SK-N-SH (cell line): ENCODE measurements around the gene GNG5. TPM values are rescaled to one million over a fixed set of nuclear protein-coding genes. Genes with fewer than 3 reads are reported as not detected.

ENCODE experiments used
- CTCF ChIA-PET: fragments of 300-600, 350-600 bp; formaldehyde crosslinking; extraction: SDS; loops from one replicate; lab custom pipeline; 2021; lab: Yijun Ruan, JAX
- POLR2A ChIA-PET: fragments of 350-600 bp; sonication (Branson Sonifier 250); formaldehyde crosslinking; extraction: SDS; loops from one replicate; lab custom pipeline; 2020; ENCODE audit warnings: antibody characterized with exemption, inconsistent platforms; lab: Yijun Ruan, JAX
- DNase-seq: peaks from one replicate; pipeline ENCODE4 v3.0.0; 2012
- H2AFZ ChIP-seq: fragments of 200-600 bp; sonication (generic); 2 replicates; pipeline ENCODE4 v1.8.1; 2016; ENCODE audit warnings: antibody characterized with exemption, mild to moderate bottlenecking, low read depth
- H3F3A ChIP-seq: fragments of 200-600 bp; sonication (generic); replicated peaks from 2 replicates; pipeline ENCODE3; 2016; ENCODE audit warnings: antibody characterized with exemption, mild to moderate bottlenecking; ENCODE audit not compliant: insufficient read depth
- H3K27ac ChIP-seq, 2 experiments: fragments of 200-500 bp in 1 of 2; fragments of 200-600 bp in 1 of 2; sonication (Bioruptor generic) in 1 of 2; sonication (generic), shearing (Covaris generic) in 1 of 2; 2 replicates each; pipeline versions ENCODE4 v1.5.1 to v1.6.1; 2014 to 2016; ENCODE audit warnings: low read depth in 2 of 2, inconsistent platforms in 1 of 2, low read length in 1 of 2, mild to moderate bottlenecking in 1 of 2, mixed read lengths in 1 of 2
- H3K27me3 ChIP-seq: fragments of 200-600 bp; sonication (generic), shearing (Covaris generic); 2 replicates; pipeline ENCODE4 v1.6.1; 2016; ENCODE audit warnings: mixed run types; ENCODE audit not compliant: insufficient read depth
- H3K36me3 ChIP-seq, 2 experiments: fragments of 200-500 bp in 1 of 2; fragments of 200-600 bp in 1 of 2; sonication (Bioruptor generic) in 1 of 2; sonication (generic) in 1 of 2; replicated peaks in 1 of 2; 2 replicates each; pipeline versions ENCODE3 to v1.5.1; 2014 to 2016; ENCODE audit warnings: low read length in 1 of 2, mild to moderate bottlenecking in 1 of 2; ENCODE audit not compliant: insufficient read depth in 2 of 2, control insufficient read depth in 1 of 2
- H3K4me1 ChIP-seq, 2 experiments: fragments of 200-500 bp in 1 of 2; fragments of 200-600 bp in 1 of 2; sonication (Bioruptor generic) in 1 of 2; sonication (generic), shearing (Covaris generic) in 1 of 2; 2 replicates each; pipeline versions ENCODE4 v1.5.1 to v1.6.1; 2014 to 2016; ENCODE audit warnings: low read depth in 1 of 2, low read length in 1 of 2, mixed run types in 1 of 2; ENCODE audit not compliant: insufficient read depth in 2 of 2, control insufficient read depth in 1 of 2
- H3K4me2 ChIP-seq: fragments of 200-600 bp; sonication (generic), shearing (Covaris generic); 2 replicates; pipeline ENCODE4 v1.6.1; 2017; ENCODE audit warnings: mixed run types
- H3K4me3 ChIP-seq, 2 experiments: fragments of 200-500 bp in 1 of 2; fragments of 200-600 bp in 1 of 2; sonication (Bioruptor generic) in 1 of 2; sonication (generic), shearing (Covaris generic) in 1 of 2; 2 replicates each; pipeline versions ENCODE4 v1.5.1 to v1.8.1; 2014 to 2016; ENCODE audit warnings: low read depth in 2 of 2, inconsistent platforms in 1 of 2, low read length in 1 of 2, mild to moderate bottlenecking in 1 of 2, mixed read lengths in 1 of 2, moderate library complexity in 1 of 2
- H3K79me2 ChIP-seq: fragments of 200-600 bp; sonication (generic); 2 replicates; pipeline ENCODE4 v1.8.1; 2017; ENCODE audit warnings: mild to moderate bottlenecking; ENCODE audit not compliant: insufficient read depth
- H3K9ac ChIP-seq: fragments of 200-600 bp; sonication (generic); 2 replicates; pipeline ENCODE4 v1.6.1; 2017; ENCODE audit warnings: mixed run types
- H3K9me2 ChIP-seq: fragments of 200-600 bp; sonication (generic); 2 replicates; pipeline ENCODE4 v1.6.1; 2017; ENCODE audit warnings: mixed run types
- H3K9me3 ChIP-seq: fragments of 200-600 bp; sonication (generic); 2 replicates; pipeline ENCODE4 v1.6.1; 2017; ENCODE audit warnings: mixed run types, mild to moderate bottlenecking, moderate library complexity
- H4K20me1 ChIP-seq: fragments of 200-600 bp; sonication (generic); 2 replicates; pipeline ENCODE4 v1.6.1; 2017; ENCODE audit warnings: mild to moderate bottlenecking, mixed run types; ENCODE audit not compliant: insufficient read depth
- CHD2 ChIP-seq: fragments of 150-350 bp; IDR thresholded peaks from 2 replicates; pipeline ENCODE4 v1.6.1; 2018; ENCODE audit warnings: low read length; ENCODE audit not compliant: partially characterized antibody
- EP300 ChIP-seq, 2 experiments: IDR thresholded peaks; 2 replicates each; pipeline versions ENCODE4 v1.4.0 to v1.6.1; 2012; ENCODE audit warnings: borderline replicate concordance in 1 of 2, low read depth in 1 of 2, low read length in 1 of 2
- FOXJ3 ChIP-seq: sonication (generic); formaldehyde crosslinking; IDR thresholded peaks from 2 replicates; pipeline ENCODE4 v1.5.1; 2020; ENCODE audit warnings: mild to moderate bottlenecking, missing genetic modification reagents
- FOXM1 ChIP-seq: IDR thresholded peaks from 2 replicates; pipeline ENCODE4 v1.4.0; 2012; ENCODE audit warnings: low read depth, mild to moderate bottlenecking
- JUND ChIP-seq: IDR thresholded peaks from 2 replicates; pipeline ENCODE4 v1.4.0; 2012
- MAX ChIP-seq: IDR thresholded peaks from 2 replicates; pipeline ENCODE4 v1.4.0; 2012; ENCODE audit warnings: low read depth
- MEF2A ChIP-seq: IDR thresholded peaks from 2 replicates; pipeline ENCODE4 v1.4.0; 2012; ENCODE audit warnings: low read depth, borderline replicate concordance
- MXI1 ChIP-seq: IDR thresholded peaks from 2 replicates; pipeline ENCODE4 v1.6.1; 2012; ENCODE audit warnings: mild to moderate bottlenecking, low read depth, low read length, improper control_type of control experiment
- NFIC ChIP-seq: IDR thresholded peaks from 2 replicates; pipeline ENCODE4 v1.4.0; 2012; ENCODE audit warnings: borderline replicate concordance
- POLR2AphosphoS5 ChIP-seq: IDR thresholded peaks from 2 replicates; pipeline ENCODE4 v1.6.1; 2012; ENCODE audit warnings: low read depth, low read length
- RAD21 ChIP-seq: IDR thresholded peaks from 2 replicates; pipeline ENCODE4 v1.6.1; 2012; ENCODE audit warnings: mild to moderate bottlenecking, low read length
- RCOR1 ChIP-seq: fragments of 150-350 bp; IDR thresholded peaks from 2 replicates; pipeline ENCODE4 v1.6.1; 2017; ENCODE audit warnings: antibody characterized with exemption, low read length
- REST ChIP-seq: IDR thresholded peaks from 2 replicates; pipeline ENCODE4 v1.6.1; 2012; ENCODE audit warnings: mild to moderate bottlenecking, low read depth, low read length, moderate library complexity
- SIN3A ChIP-seq: IDR thresholded peaks from 2 replicates; pipeline ENCODE4 v1.6.1; 2012; ENCODE audit warnings: low read depth, mild to moderate bottlenecking, low read length, moderate library complexity, borderline replicate concordance
- SMC3 ChIP-seq: IDR thresholded peaks from 2 replicates; pipeline ENCODE4 v1.6.1; 2012; ENCODE audit warnings: low read depth, low read length, improper control_type of control experiment
- TAF1 ChIP-seq: IDR thresholded peaks from 2 replicates; pipeline ENCODE4 v1.6.1; 2012; ENCODE audit warnings: low read depth, mild to moderate bottlenecking, low read length, moderate library complexity, borderline replicate concordance
- YY1 ChIP-seq: IDR thresholded peaks from 2 replicates; pipeline ENCODE4 v1.4.0; 2012; ENCODE audit warnings: low read depth, mild to moderate bottlenecking
- WGBS: methylation state at CpG from one replicate; pipeline ENCODE4 v1.1.6; 2017; ENCODE audit warnings: low lambda C conversion rate; 5-methylcytosine and 5-hydroxymethylcytosine counted together
- polyA plus RNA-seq, 3 experiments: library from polyadenylated mRNA; depleted of rRNA; stranded (reverse); fragments of >200 nt; gene quantifications; 2 replicates each; pipeline ENCODE4 v1.2.3, GENCODE V29; 2012
- TF ChIP-seq, protein P1 (sequence below): IDR thresholded peaks from 2 replicates; pipeline ENCODE4 v1.4.0; 2012; ENCODE audit warnings: low read depth, borderline replicate concordance
- TF ChIP-seq, protein P2 (sequence below): fragments of 150-350 bp; IDR thresholded peaks from 2 replicates; pipeline ENCODE4 v1.6.1; 2016; ENCODE audit warnings: mild to moderate bottlenecking, low read depth, low read length
- TF ChIP-seq, protein P3 (sequence below): IDR thresholded peaks from 2 replicates; pipeline ENCODE4 v1.4.0; 2012; ENCODE audit warnings: low read depth, borderline replicate concordance

Gene GNG5
- polyA plus RNA-seq, 1 of the 3 experiments (the other 2 are of a cell fraction) = 104 TPM

DNA sequence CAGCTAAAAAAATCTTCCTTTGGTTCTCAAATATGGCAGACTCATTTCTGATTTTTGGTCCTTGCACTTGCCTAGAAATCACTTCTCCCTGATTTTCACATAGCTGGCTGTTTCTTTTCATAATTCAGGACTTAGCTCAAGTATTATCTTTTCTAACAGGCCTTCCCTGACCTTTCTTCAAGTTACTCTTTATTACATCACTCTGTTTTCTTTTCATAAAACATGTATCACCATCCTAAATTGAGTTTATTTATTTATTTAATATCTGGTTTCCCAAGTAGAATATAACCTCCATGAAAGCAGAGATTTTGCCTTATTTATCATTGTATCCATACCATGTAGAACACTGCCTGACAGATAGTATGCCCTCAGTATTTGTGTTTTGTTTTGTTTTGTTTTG lies 18.2 kb upstream of the GNG5 start:
- no peaks in the 10 kb centered on the region for H3K79me2 ChIP-seq
- H3K9me2 ChIP-seq = 0 out of 2 replicates have a peak, but pooled peaks cover 3% of the 10 kb centered on the region
- H3K4me1 ChIP-seq = no peaks in the 10 kb centered on the region
- ChIA-PET CTCF (interaction anchor here (1.3 kb wide), 1 partner anchor 17 kb away, joined by 3 read pairs; no protein-coding TSS in a partner anchor), POLR2A (no interaction called here)
- no peak overlapping the region for H3K9ac ChIP-seq
- no peak overlapping the region for H3K27ac ChIP-seq
- H3K27me3 ChIP-seq = no peaks in the 10 kb centered on the region
- 0 out of 2 replicates have a peak, but pooled peaks cover 11% of the 10 kb centered on the region for H3K9me3 ChIP-seq
- no peak overlapping the region for H2AFZ ChIP-seq
- H3K36me3 ChIP-seq = peaks cover 0 to 14% of the 10 kb centered on the region in 2 experiments
- TF ChIP-seq, protein P1, sequence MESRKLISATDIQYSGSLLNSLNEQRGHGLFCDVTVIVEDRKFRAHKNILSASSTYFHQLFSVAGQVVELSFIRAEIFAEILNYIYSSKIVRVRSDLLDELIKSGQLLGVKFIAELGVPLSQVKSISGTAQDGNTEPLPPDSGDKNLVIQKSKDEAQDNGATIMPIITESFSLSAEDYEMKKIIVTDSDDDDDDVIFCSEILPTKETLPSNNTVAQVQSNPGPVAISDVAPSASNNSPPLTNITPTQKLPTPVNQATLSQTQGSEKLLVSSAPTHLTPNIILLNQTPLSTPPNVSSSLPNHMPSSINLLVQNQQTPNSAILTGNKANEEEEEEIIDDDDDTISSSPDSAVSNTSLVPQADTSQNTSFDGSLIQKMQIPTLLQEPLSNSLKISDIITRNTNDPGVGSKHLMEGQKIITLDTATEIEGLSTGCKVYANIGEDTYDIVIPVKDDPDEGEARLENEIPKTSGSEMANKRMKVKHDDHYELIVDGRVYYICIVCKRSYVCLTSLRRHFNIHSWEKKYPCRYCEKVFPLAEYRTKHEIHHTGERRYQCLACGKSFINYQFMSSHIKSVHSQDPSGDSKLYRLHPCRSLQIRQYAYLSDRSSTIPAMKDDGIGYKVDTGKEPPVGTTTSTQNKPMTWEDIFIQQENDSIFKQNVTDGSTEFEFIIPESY = no peak
- no peak for TF ChIP-seq MEF2A
- no peak for TF ChIP-seq FOXM1
- TF ChIP-seq SMC3 = no peak
- TF ChIP-seq FOXJ3 = no peak
- no peak for TF ChIP-seq EP300 (IDR thresholded peaks at IDR 0.05; ENCODE audit: borderline replicate concordance in 1 of 2, low read depth in 1 of 2, low read length in 1 of 2)
- no peak for TF ChIP-seq RAD21
- TF ChIP-seq, protein P2, sequence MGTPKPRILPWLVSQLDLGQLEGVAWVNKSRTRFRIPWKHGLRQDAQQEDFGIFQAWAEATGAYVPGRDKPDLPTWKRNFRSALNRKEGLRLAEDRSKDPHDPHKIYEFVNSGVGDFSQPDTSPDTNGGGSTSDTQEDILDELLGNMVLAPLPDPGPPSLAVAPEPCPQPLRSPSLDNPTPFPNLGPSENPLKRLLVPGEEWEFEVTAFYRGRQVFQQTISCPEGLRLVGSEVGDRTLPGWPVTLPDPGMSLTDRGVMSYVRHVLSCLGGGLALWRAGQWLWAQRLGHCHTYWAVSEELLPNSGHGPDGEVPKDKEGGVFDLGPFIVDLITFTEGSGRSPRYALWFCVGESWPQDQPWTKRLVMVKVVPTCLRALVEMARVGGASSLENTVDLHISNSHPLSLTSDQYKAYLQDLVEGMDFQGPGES = no peak
- TF ChIP-seq RCOR1 = no peak
- no peaks in the 10 kb centered on the region for H3F3A ChIP-seq
- DNase-seq = no peak
- H3K4me3 ChIP-seq = no peak overlapping the region
- H3K4me2 ChIP-seq = no peak overlapping the region
- H4K20me1 ChIP-seq = no peaks in the 10 kb centered on the region

DNA sequence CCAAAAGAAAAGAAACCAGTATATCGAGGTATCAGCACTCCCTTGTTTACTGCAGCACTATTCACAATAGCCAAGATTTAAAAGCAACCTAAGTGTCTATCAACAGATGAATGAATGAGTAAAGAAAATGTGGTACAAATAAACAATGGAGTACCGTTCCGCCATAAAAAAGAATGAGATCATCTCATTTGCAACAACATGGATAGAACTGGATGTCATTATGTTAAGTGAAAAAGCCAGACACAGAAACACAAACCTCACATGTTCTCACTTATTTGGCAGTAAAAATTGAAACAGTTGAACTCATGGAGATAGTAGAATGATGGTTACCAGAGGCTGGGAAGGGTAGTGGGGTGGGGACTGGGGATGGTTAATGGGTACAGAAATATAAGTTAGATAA lies 4.3 kb upstream of the GNG5 start:
- no peak for DNase-seq
- H3K27ac ChIP-seq = no peak overlapping the region
- no peaks in the 10 kb centered on the region; a peak in 2 of 4 replicates for H3K4me1 ChIP-seq
- peaks cover 0 to 6% of the 10 kb centered on the region in 2 experiments for H3K36me3 ChIP-seq
- H3K79me2 ChIP-seq = peaks cover 15% of the 10 kb centered on the region
- H3K4me3 ChIP-seq = no peak overlapping the region
- H3F3A ChIP-seq = peaks cover 7% of the 10 kb centered on the region
- H3K9ac ChIP-seq = no peak overlapping the region
- WGBS = 90% methylated on average over 3 of the region's 3 CpGs
- POLR2A ChIA-PET = no interaction called here
- no peak overlapping the region for H2AFZ ChIP-seq
- H3K9me2 ChIP-seq = no peaks in the 10 kb centered on the region
- no peaks in the 10 kb centered on the region for H4K20me1 ChIP-seq
- CTCF ChIA-PET = no interaction called here
- H3K27me3 ChIP-seq = no peaks in the 10 kb centered on the region
- 0 out of 2 replicates have a peak, but pooled peaks cover 8% of the 10 kb centered on the region for H3K9me3 ChIP-seq
- H3K4me2 ChIP-seq = no peak overlapping the region
- TF ChIP-seq SIN3A (no peak), MXI1 (no peak), REST (no peak), POLR2AphosphoS5 (no peak), JUND (no peak), YY1 (no peak), FOXM1 (no peak), RAD21 (no peak), NFIC (no peak), CHD2 (no peak), MAX (no peak), TAF1 (no peak)
- TF ChIP-seq, protein P3, sequence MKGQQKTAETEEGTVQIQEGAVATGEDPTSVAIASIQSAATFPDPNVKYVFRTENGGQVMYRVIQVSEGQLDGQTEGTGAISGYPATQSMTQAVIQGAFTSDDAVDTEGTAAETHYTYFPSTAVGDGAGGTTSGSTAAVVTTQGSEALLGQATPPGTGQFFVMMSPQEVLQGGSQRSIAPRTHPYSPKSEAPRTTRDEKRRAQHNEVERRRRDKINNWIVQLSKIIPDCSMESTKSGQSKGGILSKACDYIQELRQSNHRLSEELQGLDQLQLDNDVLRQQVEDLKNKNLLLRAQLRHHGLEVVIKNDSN = no peak
- TF ChIP-seq, protein P2 = no peak
